Measurements from ENCODE around the gene GTPBP4. TPM values are rescaled to one million over a fixed set of nuclear protein-coding genes. Genes with fewer than 3 reads are reported as not detected.

The GTPBP4 gene
- total and polyA plus RNA-seq, 9 of the 15 experiments (the other 6 are each of a cell fraction or from before 2014, with no cell fraction given), result 79.0 to 155 (median 128) TPM

GRCh38 chr10:1048732-1049424 lies 60.6 kb downstream of the GTPBP4 start, which contains the start of gene IDI1 (continued):
- TF ChIP-seq, protein P1, sequence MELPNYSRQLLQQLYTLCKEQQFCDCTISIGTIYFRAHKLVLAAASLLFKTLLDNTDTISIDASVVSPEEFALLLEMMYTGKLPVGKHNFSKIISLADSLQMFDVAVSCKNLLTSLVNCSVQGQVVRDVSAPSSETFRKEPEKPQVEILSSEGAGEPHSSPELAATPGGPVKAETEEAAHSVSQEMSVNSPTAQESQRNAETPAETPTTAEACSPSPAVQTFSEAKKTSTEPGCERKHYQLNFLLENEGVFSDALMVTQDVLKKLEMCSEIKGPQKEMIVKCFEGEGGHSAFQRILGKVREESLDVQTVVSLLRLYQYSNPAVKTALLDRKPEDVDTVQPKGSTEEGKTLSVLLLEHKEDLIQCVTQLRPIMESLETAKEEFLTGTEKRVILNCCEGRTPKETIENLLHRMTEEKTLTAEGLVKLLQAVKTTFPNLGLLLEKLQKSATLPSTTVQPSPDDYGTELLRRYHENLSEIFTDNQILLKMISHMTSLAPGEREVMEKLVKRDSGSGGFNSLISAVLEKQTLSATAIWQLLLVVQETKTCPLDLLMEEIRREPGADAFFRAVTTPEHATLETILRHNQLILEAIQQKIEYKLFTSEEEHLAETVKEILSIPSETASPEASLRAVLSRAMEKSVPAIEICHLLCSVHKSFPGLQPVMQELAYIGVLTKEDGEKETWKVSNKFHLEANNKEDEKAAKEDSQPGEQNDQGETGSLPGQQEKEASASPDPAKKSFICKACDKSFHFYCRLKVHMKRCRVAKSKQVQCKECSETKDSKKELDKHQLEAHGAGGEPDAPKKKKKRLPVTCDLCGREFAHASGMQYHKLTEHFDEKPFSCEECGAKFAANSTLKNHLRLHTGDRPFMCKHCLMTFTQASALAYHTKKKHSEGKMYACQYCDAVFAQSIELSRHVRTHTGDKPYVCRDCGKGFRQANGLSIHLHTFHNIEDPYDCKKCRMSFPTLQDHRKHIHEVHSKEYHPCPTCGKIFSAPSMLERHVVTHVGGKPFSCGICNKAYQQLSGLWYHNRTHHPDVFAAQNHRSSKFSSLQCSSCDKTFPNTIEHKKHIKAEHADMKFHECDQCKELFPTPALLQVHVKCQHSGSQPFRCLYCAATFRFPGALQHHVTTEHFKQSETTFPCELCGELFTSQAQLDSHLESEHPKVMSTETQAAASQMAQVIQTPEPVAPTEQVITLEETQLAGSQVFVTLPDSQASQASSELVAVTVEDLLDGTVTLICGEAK (IDR thresholded peaks at IDR 0.05), result peak; percentile 88
- TF ChIP-seq, protein P1 (CRISPR knock-in tag; IDR thresholded peaks at IDR 0.05), result no peak
- 0 out of 2 replicates have a peak, but pooled peaks have one; percentile 24 for TF ChIP-seq ZNF197 (CRISPR knock-in tag; IDR thresholded peaks at IDR 0.05; ENCODE audit: low read depth)
- no peak for TF ChIP-seq ATF1 (CRISPR knock-in tag; IDR thresholded peaks at IDR 0.05)
- peak; percentile 98 for TF ChIP-seq ATF1 (tag; IDR thresholded peaks at IDR 0.05)
- no peak for TF ChIP-seq CHCHD3 (CRISPR knock-in tag; IDR thresholded peaks at IDR 0.05)
- TF ChIP-seq ZFP1 (CRISPR knock-in tag; IDR thresholded peaks at IDR 0.05), result no peak
- TF ChIP-seq CBFA2T3 (IDR thresholded peaks at IDR 0.05), result no peak
- TF ChIP-seq ZNF75A (CRISPR knock-in tag; IDR thresholded peaks at IDR 0.05), result no peak
- TF ChIP-seq EHMT2 (IDR thresholded peaks at IDR 0.05), result no peak
- TF ChIP-seq DLX4 (CRISPR knock-in tag; IDR thresholded peaks at IDR 0.05), result no peak
- peak; percentile 67 for TF ChIP-seq RBM22 (IDR thresholded peaks at IDR 0.05; ENCODE audit: low read depth, low read length, poor library complexity, severe bottlenecking)
- TF ChIP-seq ZNF280A (IDR thresholded peaks at IDR 0.05; ENCODE audit: low read depth, partially characterized antibody), result no peak
- TF ChIP-seq, protein P2, sequence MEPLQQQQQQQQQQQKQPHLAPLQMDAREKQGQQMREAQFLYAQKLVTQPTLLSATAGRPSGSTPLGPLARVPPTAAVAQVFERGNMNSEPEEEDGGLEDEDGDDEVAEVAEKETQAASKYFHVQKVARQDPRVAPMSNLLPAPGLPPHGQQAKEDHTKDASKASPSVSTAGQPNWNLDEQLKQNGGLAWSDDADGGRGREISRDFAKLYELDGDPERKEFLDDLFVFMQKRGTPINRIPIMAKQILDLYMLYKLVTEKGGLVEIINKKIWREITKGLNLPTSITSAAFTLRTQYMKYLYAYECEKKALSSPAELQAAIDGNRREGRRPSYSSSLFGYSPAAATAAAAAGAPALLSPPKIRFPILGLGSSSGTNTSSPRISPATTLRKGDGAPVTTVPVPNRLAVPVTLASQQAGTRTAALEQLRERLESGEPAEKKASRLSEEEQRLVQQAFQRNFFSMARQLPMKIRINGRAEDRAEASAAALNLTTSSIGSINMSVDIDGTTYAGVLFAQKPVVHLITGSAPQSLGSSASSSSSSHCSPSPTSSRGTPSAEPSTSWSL (CRISPR knock-in tag; IDR thresholded peaks at IDR 0.05; ENCODE audit: borderline replicate concordance), result no peak
- TF ChIP-seq ETV1 (tag; conservative IDR thresholded peaks at IDR 0.05; ENCODE audit: low read depth), result peak; percentile 73; the same call in 1 of the 2 replicates

Measured in K562 (cell line).